HG03108 (cell line): ENCODE results near the gene PAK5.

Experiments
- ATAC-seq: cut with Tn5 transposase; IDR thresholded peaks from one replicate; pipeline ENCODE4 v1.9.1; 2021; ENCODE audit warnings: moderate library complexity; ENCODE audit not compliant: unreplicated experiment

Gene PAK5

DNA sequence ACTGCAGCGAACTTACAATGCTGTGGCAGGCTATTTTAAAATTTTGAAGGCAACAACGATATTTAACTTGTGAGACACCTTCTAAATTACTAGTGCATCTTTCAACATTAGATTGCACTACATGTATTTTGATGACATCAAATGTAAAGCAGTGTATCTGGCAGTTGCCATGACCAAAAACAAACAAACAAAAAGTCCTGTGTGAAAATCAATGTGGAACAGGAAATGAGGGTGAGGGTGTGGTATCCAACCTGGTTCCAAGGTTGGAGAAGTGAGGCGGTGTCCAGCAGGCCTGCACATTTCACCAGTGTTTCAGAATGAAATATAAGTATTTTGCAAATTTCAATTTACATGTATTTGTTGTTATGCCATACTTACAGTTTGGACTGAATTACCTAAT, 212.5 kb downstream of the PAK5 start:
- ATAC-seq: no peak

DNA sequence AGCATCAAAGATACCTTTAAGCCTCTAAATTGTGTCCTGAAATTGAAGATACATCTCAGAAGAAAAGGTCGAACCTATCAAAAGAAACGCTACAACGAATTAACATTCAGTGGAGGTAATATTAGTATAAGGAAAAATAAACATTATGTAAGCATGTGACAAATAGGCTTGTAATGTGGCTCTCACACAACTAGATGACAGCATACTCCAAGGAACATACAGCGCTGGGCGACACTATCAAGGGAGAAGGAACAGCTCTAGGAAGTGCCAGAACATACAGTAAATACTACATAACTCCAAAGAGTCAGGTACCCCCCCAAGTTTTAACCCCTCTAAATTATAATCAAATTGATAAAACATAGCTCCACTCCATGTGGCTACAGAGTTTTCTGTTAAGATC, 220.9 kb downstream of the PAK5 start:
- no peak for ATAC-seq

DNA sequence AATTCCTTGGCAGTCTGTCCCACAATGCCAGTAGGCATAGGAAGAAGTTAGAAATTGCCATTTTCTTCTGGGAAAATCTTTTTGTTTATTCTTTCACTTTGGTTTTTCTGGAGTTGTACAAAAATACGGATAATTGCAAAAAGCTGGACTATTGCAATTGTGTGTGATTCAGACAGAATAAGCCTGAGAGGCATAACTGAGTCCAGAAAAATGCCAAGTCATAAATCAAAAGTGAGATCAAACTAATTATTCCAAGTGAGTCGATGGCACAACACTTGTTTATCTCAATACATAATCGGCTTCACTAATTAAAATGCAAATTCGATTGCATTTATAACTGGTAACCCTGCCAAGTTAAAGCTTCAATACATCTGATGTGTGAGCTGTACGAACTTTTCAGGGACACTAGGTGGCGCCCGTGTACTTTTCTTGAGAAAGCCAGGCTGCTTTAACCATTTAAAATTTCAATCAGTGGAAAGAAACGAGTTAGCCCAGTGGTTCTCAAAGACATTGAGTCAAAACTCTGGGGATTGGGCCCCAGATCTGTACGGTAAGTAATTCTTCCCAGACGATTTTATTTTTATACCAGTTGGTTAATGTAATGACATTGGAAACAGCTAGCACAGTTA, 221.9 kb downstream of the PAK5 start:
- ATAC-seq: no peak

DNA sequence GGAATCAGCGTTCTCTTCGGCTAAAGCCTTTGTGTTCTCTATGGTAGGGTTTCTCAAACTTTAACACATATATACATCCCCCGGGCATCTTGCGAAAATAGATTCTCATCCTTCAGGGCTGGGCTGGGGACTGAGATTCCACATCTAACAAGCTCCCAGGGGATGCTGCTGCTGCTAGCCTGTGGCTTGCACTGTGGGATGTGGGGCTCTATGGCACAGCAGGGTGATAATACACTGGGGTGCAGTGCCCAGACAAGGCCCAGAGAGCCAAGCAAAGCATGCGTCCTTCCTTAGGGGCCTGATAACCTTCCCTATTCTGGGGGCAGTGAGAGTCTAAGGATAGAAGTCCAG, 222.4 kb downstream of the PAK5 start:
- no peak for ATAC-seq

DNA sequence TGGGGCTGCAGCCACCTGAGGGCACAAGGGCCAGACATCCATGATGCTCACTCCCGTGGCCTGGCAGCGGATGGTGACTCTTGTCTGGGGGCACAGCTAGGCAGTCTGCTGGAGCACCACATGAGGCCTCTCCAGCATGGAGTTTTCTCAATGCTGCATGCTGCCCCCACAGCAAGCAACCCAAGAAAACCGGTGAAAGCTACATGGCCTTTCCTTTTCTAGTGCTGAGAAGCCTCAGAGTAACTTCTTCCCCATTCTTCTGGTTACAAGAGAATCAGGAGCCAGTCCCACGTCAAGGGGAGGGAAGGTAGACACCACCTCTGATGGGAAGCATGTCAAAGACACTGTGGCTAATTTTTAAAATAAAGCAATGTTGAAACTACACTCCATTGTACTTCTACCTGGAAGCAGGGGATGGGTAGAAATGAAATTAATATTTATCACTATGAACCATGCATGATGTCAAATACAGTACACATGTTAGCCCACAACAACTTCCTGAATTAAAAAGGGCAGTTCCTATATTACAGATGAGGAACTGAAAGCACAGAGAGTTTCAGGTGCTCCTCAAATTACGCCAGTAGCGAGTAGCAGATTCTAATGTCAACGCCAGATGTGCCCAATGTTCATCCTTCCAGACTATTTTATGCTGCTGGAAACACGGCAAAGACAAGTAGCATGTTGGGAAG, 223.0 kb downstream of the PAK5 start:
- ATAC-seq: peak; percentile 99

DNA sequence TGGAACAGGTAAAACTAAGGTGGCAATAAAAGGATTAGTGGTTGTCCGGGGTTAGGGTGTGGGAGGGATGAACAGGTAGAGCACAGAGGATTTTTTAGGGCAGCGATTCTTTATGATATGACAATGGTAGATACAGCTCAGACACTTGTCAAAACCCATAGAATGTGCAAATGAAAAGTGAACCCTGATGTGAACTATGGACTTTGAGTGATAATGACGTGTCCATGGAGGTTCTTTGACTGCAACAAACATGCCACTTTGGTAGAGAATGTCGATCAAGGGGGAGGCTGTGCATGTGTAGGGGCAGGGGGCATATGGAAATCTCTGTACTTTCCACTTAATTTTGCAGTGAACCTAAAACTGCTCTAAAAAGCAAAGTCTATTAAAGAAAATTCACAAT, 223.8 kb downstream of the PAK5 start:
- ATAC-seq: no peak

DNA sequence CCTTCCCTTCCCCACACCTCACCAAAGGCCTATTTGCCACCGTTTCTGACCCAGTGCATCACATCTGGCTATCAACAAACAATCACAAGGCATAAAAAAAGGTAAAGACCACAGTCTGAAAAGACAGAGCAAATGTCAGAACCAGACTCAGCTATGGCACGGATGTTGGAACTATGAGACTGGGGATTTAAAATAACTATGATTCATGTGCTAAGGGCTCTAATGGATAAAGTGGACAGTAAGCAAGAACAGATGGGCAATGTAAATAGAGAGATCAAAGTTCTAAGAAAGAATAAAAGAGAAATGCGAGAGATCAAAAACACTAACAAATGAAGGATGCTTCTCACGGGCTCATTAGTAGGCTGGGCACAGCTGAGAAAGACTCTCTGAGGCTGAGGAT, 225.0 kb downstream of the PAK5 start:
- ATAC-seq: no peak

DNA sequence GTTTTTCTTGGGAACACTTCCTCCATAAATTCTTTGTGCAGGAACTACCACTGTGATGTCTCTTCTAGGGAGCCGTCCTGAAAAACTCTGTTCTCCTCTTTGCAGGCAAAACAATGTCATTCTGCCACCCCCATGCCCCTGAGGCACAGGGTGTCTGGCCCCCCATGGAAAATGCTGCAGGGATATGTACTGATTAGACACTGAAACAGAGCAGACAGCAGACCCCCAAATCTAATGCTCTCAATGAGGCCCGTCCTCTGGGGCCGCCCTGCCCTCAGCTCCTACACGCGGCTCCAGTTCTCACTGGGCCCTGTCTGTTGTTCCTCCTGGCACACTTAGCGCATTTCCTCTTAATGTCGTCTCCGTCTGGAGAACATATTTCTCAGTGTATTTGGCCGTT, 227.0 kb downstream of the PAK5 start:
- ATAC-seq: no peak

DNA sequence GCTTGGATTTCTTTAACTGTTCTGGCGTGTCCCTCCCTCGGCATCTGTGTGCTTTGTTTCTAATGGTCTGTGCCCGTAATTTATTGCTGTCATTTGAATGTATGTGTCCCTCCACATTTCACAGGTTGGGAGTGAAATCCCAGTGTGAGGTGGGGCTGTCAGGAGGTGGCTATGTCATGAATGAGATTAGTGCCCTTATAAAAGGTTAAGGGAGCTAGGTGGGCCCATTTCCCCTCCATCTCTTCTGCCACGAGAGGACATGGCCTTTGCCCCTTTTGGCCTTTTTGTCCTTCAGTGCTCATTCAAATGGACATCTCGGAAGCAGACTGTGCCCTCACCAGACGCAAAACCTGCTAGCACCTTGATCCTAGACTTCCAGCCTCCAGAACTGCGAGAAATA, 228.2 kb downstream of the PAK5 start:
- no peak for ATAC-seq

DNA sequence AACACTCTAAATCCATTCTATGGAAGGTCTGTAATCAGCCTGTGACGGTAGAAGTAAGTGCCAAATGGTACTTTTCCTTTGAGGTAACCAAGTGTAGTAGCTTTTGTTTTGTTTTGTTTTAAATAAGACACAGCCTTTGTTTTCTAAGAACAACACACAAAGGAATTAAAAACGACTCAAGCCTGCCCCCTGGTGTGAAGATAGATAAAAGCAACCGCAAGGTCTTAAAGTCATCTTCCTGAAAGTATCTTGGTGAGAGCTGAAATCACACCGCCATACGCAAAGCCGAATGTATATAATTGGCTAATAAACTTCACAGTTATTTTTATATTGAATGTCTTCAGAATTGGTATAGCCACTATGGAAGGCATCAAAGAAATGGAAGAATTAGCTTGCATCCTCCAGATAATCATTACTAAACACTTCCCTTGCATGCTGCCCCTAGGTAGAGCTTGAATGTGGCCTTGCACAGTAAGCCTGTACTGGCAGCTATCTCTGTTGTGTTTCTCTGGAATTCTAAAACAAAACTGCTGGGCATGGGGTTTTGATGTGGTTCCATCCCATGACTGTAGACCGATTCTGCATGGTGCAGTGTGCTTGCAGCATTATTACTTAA, 228.9 kb downstream of the PAK5 start:
- ATAC-seq: peak; percentile 55

DNA sequence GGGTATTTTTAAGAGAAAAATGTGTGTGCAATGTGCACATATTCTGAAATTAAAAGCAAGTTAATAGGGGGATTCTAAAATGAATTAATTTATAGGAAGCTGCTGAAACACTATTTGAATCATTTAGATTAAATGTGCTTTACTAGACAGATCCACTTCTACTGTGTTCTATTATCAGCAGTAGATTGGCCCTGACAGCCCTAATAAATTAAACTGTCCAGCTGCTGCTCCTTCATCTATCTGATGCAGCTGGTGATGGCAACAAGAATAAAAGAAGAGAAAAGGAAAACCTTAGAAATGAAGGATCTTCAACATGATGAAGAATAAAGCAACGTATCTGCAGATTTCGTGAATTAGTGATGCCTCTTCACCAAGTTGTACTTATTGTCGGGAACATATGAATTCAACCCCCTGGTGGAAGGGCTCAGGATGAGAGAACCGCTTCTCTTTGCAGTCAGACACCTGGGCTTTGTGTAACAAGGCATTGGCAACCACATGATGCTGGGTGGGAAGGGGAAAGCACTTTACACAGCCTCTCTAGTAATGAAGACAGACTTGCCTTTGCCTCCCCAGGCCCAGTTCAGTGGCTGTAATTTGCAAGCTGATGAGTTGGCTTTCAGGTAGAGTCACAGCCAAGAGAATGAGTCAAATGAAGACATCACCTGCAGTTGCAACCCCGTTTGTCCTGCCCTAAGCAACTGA, 230.1 kb downstream of the PAK5 start:
- ATAC-seq: no peak

DNA sequence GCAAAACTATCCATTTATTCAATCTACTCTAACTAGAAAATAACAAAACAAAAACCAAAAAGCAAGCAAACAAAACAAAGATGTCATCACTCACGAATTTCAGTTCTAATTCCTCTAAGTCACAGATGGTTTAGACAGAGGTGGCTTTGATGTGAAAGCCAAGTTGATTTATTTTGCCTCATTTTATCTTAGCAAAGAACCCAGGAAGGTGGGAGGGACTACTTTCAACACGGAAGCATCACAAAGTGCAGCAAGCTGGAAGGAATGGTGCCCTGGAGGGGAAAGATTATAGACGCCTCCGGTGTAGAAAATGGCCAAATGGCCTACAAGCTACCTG, 236.1 kb downstream of the PAK5 start:
- no peak for ATAC-seq

DNA sequence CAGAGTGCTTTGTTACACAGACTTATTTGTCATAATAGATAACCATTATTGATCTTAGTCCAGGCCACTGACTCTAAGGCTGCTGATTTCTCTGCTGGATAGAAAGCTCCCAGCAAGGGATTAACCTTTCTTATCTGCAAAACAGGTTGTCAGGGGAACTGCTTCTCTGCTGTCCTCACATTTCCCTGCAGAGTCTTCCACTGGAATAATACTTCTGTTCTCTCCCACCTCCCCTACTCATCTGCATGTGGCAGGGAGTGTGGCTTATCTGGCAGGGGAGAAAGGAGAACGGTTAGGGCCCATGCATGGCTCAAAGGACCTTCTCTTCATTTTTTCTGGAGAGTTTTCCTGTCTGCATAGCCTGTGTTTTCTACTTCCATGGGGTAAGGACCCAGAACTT, 238.3 kb downstream of the PAK5 start:
- ATAC-seq: no peak

DNA sequence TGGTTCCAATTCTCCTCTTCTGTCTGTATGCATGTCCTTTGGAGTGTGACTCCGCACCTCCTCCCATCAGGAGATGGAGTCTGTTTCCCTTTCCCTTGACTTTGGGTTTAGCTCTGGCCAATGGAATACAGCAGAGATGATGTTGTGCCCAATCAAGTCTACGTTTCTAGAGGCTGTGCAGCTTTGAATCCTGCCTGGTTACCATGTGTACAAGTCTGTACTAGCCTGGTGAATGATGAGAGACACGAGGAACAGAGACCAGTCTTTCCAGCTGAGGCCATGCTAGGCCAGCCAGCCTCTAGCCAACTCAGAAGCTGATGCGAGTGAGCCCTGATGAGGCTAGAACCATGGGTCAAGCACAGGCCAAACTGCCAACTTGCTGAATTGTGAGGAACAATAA, 241.3 kb downstream of the PAK5 start:
- ATAC-seq: no peak

DNA sequence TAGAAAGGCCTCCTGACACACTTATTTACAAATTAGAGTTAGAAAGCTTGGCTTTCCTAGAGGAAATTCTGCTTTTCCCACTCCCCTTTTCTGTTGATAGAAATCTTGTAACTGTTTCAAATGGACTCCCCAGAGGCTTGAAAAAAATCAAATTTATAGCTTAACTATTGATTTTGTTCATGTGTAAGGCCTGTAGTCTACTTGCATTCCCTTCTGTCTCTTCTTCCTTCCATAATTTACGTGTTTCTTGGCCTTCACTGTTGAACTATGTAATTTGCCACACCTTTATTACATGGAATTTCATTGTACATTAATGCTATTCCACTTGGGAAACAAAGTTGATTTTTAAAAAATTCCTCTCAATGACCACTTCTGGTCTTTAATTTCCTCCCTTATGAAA, 243.1 kb downstream of the PAK5 start:
- no peak for ATAC-seq

DNA sequence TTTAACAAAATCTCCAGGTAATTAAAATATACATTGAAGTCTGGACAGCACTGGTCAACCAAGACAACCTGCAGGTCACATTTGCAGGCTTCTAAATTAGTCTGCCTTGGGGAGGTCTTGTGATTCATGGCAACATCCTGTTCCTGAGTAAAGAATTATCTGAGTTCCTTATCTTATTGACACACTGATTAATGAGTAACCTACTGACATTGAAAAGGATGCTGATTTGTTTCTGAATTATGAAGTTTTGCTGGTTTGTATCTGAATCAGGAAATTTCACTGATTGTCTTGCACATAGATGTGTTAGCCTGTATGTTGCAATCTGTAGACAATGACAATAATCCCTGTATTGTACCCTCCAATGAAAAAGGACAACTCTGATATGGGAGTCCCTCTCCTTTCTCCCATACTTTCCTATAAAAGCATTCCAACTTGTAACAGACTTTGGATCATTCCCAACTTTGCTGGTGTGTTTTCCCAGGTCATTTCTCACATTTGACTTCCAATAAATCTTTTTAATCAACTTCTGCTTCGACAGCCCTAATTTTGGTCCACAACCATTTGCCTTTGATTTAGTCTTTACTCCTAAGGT, 244.5 kb downstream of the PAK5 start:
- no peak for ATAC-seq

DNA sequence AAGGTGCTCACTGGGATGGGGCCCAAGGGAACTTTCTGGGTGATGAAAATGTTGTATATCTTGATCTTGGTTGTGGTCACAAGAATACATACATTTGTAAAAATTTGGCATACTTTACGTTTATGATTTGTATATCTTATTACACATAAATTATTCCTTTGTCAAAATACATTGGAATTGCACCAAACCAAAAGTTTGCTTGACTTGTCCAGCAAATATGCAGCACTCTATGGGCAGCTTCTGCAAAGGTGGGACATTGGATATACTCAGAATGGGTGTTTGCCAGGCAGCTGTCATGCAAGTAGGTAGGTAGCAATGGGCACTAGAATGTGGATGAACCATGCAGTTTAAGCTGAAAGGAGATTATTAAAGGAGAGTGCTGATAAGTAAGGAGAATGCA, 246.5 kb downstream of the PAK5 start:
- no peak for ATAC-seq

DNA sequence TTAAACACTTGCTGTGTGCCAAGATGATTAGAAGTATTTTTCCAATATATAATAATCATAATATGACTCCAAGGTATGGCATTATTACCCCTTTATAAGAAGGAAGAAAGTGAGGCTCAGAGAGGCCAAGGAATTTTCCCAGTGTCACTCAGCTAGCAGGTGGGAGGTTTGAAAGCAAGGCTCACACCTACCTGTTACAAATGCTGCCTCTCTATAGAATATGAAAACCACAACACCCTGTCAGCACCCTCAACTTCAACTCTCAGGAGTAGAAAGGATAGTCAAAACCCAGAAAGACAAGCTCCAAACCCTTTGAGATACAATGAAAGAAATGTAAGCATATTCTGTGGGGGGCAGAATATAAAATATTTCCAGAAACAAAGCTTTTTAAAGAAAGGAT, 247.8 kb downstream of the PAK5 start:
- ATAC-seq: no peak

DNA sequence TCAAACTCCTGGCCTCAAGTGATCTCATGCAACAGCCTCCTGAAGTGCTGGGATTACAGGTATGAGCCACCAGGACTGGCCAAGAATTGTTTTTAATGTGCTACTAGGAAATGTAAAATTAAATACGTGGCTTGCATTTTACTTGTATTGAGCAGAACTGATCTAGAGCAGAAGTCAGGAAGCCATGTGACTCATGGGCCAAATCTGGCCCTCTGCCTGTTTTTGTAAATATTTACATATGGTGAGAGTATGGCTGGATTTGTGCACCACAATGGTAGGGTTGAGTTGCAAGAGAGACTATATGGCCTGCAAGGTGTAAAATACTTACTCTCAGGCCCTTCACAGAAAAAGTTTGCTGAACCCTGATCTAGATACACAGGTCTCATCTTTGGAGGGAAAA, 248.7 kb downstream of the PAK5 start:
- ATAC-seq: no peak

DNA sequence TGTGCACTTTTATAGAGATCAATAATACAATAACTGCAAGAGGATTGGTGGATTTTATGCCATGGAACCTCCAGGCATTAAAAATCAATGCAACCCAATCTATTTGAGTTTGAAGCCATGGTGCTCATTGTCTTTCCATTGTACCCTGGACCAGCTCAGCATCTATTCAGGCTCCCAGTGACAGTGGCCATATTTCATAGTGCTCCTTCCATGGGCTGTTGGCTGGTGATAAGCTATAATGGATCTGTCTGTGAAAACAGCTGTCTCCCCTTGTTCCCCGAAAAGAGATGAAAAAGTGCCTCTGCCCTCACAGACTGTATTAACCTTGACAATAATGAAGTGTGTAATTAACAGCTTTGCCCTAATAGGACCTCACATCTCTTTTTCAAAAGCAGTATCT, 250.2 kb downstream of the PAK5 start:
- ATAC-seq: no peak

DNA sequence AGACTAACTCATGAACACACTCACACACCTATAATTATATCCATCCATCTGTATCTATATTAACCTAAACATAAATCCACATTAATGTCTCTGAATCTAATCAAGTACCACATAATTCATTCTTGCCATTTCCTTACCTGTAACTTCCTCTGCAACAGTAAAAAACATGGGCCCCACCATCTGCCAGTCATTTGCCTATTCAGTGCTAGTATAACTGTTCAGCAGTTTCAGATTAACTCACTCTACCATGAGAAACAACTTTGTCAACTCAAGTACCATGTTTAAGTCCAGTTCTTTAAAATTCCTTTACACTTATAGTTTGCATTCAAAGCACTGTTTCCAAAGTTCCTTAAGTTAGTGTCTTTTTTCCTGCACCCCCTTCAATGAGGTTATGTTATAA, 255.7 kb downstream of the PAK5 start:
- ATAC-seq: no peak

DNA sequence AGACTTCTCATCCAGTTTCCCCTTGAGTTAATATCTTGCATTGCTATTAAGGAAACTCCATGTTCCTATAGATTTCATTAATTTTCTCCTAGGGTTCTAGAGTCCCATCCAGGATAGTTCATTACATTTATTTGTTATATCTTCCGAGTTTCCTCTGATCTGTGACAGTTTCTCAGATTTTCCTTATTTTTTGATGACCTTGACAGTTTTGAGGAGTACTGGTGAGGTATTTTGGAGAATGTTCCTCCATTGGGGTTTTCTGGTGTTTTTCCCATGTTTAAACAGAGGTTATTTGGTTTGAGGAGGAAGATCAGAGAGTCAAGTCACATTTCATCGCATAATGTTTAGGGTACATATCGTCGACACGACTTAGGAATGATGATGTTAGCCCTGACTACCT, 256.7 kb downstream of the PAK5 start:
- no peak for ATAC-seq
